ENCODE data around the gene TAAR1.
A peak's percentile ranks its signal among the peaks of the same experiment; 100 is the strongest.
"Not testable (repeated sequence)": the region's sequence is repeated elsewhere in the genome, so short reads cannot be mapped to it uniquely, and the experiment has no call there.

The TAAR1 gene

GRCh38 chr6:132659082-132659481 is at the start of gene TAAR1:
TAAR1 (minus strand) TSS chr6:132659182; CDS start chr6:132646003, 13,179 bp downstream.
- no peak within 1 kb of the TSS for H3K4me3 ChIP-seq
- no peak for TF ChIP-seq CTCF (IDR thresholded peaks at IDR 0.05)
- DNase-seq (ENCODE audit: low spot score): no peak
- no peak within 1 kb of the TSS for H3K27ac ChIP-seq

- no peak overlapping the region for H3K4me3 ChIP-seq
- no peak for DNase-seq (ENCODE audit: low spot score)
- H3K27ac ChIP-seq: no peak overlapping the region
- no peak for TF ChIP-seq CTCF (IDR thresholded peaks at IDR 0.05)
Observed at GRCh38 chr6:132708771-132709170, 49.8 kb upstream of the TAAR1 start.

- DNase-seq (ENCODE audit: low spot score): no peak
- no peak overlapping the region for H3K4me3 ChIP-seq
- TF ChIP-seq CTCF (IDR thresholded peaks at IDR 0.05): no peak
- H3K27ac ChIP-seq: no peak overlapping the region
Observed at GRCh38 chr6:132708002-132708401, 49.0 kb upstream of the TAAR1 start.

- H3K27ac ChIP-seq; H3K4me3 ChIP-seq; DNase-seq (ENCODE audit: low spot score): not testable (repeated sequence)
Observed at GRCh38 chr6:132706756-132707155, 47.8 kb upstream of the TAAR1 start.

- H3K4me3 ChIP-seq: no peak overlapping the region
- DNase-seq (ENCODE audit: low spot score): no peak
- no peak for TF ChIP-seq CTCF (IDR thresholded peaks at IDR 0.05)
- no peak overlapping the region for H3K27ac ChIP-seq
Observed at GRCh38 chr6:132703936-132704335, 45.0 kb upstream of the TAAR1 start.

GRCh38 chr6:132698608-132699007 is 39.6 kb upstream of the TAAR1 start:
- no peak overlapping the region for H3K4me3 ChIP-seq
- no peak overlapping the region for H3K27ac ChIP-seq
- no peak for TF ChIP-seq CTCF (IDR thresholded peaks at IDR 0.05)
- DNase-seq (ENCODE audit: low spot score): no peak

- DNase-seq (ENCODE audit: low spot score): no peak
- Histone ChIP-seq H3K27ac (no peak overlapping the region), H3K4me3 (no peak overlapping the region)
- no peak for TF ChIP-seq CTCF (IDR thresholded peaks at IDR 0.05)
Observed at GRCh38 chr6:132695773-132696172, 36.8 kb upstream of the TAAR1 start.

- no peak for TF ChIP-seq CTCF (IDR thresholded peaks at IDR 0.05)
- DNase-seq (ENCODE audit: low spot score): no peak
- Histone ChIP-seq H3K4me3 (no peak overlapping the region), H3K27ac (peak overlapping the region; percentile 18 to 59)
Observed at GRCh38 chr6:132693478-132693877, 34.5 kb upstream of the TAAR1 start.

Data from coronary artery (tissue), 2 donors.